RPMI7951 (cell line): ENCODE results near the gene HTR5A. TPM values are rescaled to one million over a fixed set of nuclear protein-coding genes. Genes with fewer than 3 reads are reported as not detected.

Source experiments
- total RNA-seq: library from RNA; depleted of rRNA; stranded (reverse); fragments of >200 nt; shearing (Covaris generic); gene quantifications from 2 replicates; pipeline ENCODE4 v1.2.3, GENCODE V29; 2014; rRNA removed

The HTR5A gene
- total RNA-seq, 1 experiment from 2014 or later, result not detected

Other genes starting within 250 kb of the HTR5A start
- gene PAXIP1, start 67.2 kb upstream of the HTR5A start, total RNA-seq, result 8.2 and 10.2 TPM in 2 replicates
- 108 and 114 TPM in 2 replicates for gene INSIG1, start 227.6 kb downstream of the HTR5A start, total RNA-seq